Measurements from ENCODE around the gene KNL1.

KNL1 gene

GRCh38 chr15:40591389-40591788 is 2.7 kb upstream of the KNL1 start:
- TF ChIP-seq CTCF (IDR thresholded peaks at IDR 0.05) (no peak), ZFX (IDR thresholded peaks at IDR 0.05; ENCODE audit: borderline replicate concordance) (no peak)
- no peak overlapping the region for H3K27ac ChIP-seq

- peak overlapping the region; percentile 91; the same call in 1 of the 2 replicates for H3K27ac ChIP-seq
- TF ChIP-seq CTCF (IDR thresholded peaks at IDR 0.05) (no peak), ZFX (IDR thresholded peaks at IDR 0.05; ENCODE audit: borderline replicate concordance) (no peak)
Measured at GRCh38 chr15:40593165-40593564, 884 bp upstream of the KNL1 start.

GRCh38 chr15:40594429-40594836 is 384 bp downstream of the KNL1 start:
- peak overlapping the region; percentile 91 for H3K27ac ChIP-seq
- no peak for TF ChIP-seq CTCF (IDR thresholded peaks at IDR 0.05)
- no peak for TF ChIP-seq ZFX (IDR thresholded peaks at IDR 0.05; ENCODE audit: borderline replicate concordance)

GRCh38 chr15:40595219-40595618 is 1.2 kb downstream of the KNL1 start:
- TF ChIP-seq ZFX (IDR thresholded peaks at IDR 0.05; ENCODE audit: borderline replicate concordance) (no peak), CTCF (IDR thresholded peaks at IDR 0.05) (no peak)
- H3K27ac ChIP-seq: peak overlapping the region; percentile 91

- TF ChIP-seq ZFX (IDR thresholded peaks at IDR 0.05; ENCODE audit: borderline replicate concordance) (no peak), CTCF (IDR thresholded peaks at IDR 0.05) (no peak)
- H3K27ac ChIP-seq: no peak overlapping the region
Measured at GRCh38 chr15:40595773-40596172, 1.7 kb downstream of the KNL1 start.

GRCh38 chr15:40597024-40597423 is 3.0 kb downstream of the KNL1 start:
- H3K27ac ChIP-seq: no peak overlapping the region
- TF ChIP-seq CTCF (IDR thresholded peaks at IDR 0.05) (no peak), ZFX (IDR thresholded peaks at IDR 0.05; ENCODE audit: borderline replicate concordance) (no peak)

GRCh38 chr15:40598126-40598525 is 4.1 kb downstream of the KNL1 start:
- TF ChIP-seq CTCF (IDR thresholded peaks at IDR 0.05): no peak
- no peak for TF ChIP-seq ZFX (IDR thresholded peaks at IDR 0.05; ENCODE audit: borderline replicate concordance)
- H3K27ac ChIP-seq: no peak overlapping the region
